ENCODE data around the gene RGMA.

RGMA gene

GRCh38 chr15:93024293-93024692 is 64.7 kb downstream of the RGMA start:
- no peak for TF ChIP-seq CTCF (IDR thresholded peaks at IDR 0.05; ENCODE audit: borderline replicate concordance, control extremely low read depth, extremely low read depth, insufficient read depth, missing control alignments)
- in situ Hi-C loops (cut with MboI; ENCODE audit: low sequenced_read_pairs, unreplicated experiment): loop anchor here (25.0 kb wide), 1 partner anchor 237 kb away; no protein-coding TSS in a partner anchor
- DNase-seq (ENCODE audit: low spot score): no peak

DNA sequence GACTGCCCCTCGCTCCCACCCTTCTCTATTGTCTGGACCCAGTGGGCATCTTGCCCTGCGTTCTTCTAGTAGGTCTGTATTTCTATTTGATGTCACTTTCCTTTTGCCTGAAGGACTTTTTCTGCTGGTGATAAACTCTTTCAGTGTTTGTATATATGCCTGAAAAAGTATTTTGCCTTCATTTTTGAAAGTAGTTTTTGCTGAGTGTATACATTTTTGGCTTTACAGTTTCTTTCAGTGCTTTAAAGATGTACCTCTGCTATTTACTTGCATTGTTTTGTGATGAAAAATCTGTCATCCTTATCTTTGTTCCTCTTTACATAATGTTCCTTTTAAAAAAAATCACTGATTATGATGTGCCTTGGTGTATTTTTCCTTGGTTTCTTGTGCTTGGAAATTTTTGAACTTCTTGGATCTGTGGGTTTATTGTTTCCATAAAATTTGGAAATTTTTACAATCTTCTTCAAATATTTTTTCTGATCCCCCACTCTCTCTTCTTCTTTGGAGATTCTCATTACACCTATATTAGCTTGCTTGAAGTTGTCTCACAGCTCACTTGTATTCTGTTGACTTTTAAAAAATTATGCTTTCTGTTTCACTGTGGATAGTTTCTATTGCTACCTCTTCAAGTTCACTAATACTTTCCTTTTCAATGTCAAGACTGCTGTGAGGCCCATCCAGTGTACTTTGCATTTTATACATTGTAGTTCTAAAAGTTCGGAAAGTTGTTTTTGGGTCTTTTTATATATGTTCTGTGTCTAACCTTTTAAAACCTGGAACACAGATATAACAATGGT is 67.8 kb downstream of the RGMA start:
- no peak for TF ChIP-seq CTCF (IDR thresholded peaks at IDR 0.05; ENCODE audit: borderline replicate concordance, control extremely low read depth, extremely low read depth, insufficient read depth, missing control alignments)
- in situ Hi-C loops (cut with MboI; ENCODE audit: low sequenced_read_pairs, unreplicated experiment): loop anchor here (25.0 kb wide), 1 partner anchor 234 kb away; no protein-coding TSS in a partner anchor
- DNase-seq (ENCODE audit: low spot score): no peak

- no peak for DNase-seq (ENCODE audit: low spot score)
- TF ChIP-seq CTCF (IDR thresholded peaks at IDR 0.05; ENCODE audit: borderline replicate concordance, control extremely low read depth, extremely low read depth, insufficient read depth, missing control alignments): no peak
- in situ Hi-C loops (cut with MboI; ENCODE audit: low sequenced_read_pairs, unreplicated experiment): loop anchor here (25.0 kb wide), 1 partner anchor 233 kb away; no protein-coding TSS in a partner anchor
These were observed 69.0 kb downstream of the RGMA start for GRCh38 chr15:93019971-93020370.

GRCh38 chr15:93019090-93019489 is 69.9 kb downstream of the RGMA start:
- DNase-seq (ENCODE audit: low spot score): no peak
- in situ Hi-C loops (cut with MboI; ENCODE audit: low sequenced_read_pairs, unreplicated experiment): loop anchor here (25.0 kb wide), 1 partner anchor 232 kb away; no protein-coding TSS in a partner anchor
- TF ChIP-seq CTCF (IDR thresholded peaks at IDR 0.05; ENCODE audit: borderline replicate concordance, control extremely low read depth, extremely low read depth, insufficient read depth, missing control alignments): no peak

GRCh38 chr15:93018574-93018973 is 70.4 kb downstream of the RGMA start:
- DNase-seq (ENCODE audit: low spot score): no peak
- TF ChIP-seq CTCF (IDR thresholded peaks at IDR 0.05; ENCODE audit: borderline replicate concordance, control extremely low read depth, extremely low read depth, insufficient read depth, missing control alignments): no peak
- in situ Hi-C loops (cut with MboI; ENCODE audit: low sequenced_read_pairs, unreplicated experiment): loop anchor here (25.0 kb wide), 1 partner anchor 231 kb away; no protein-coding TSS in a partner anchor

DNA sequence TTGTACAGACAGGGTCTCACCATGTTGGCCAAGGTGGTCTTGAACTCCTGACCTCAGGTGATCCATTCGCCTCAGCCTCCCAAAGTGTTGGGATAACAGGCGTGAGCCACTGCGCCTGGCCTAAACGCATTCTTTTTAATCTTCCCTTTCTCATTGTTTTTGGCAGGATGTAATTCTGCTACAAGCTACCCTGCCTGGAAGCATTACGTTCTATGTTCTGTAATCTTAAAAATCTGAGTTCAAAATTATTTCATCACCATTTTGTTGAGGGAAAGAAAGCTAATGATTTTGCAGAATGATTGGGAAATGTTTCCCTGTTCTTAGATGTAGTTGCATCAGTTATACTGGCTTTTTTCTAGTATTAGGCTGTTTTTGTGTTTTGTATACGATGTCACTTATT is 71.5 kb downstream of the RGMA start:
- in situ Hi-C loops (cut with MboI; ENCODE audit: low sequenced_read_pairs, unreplicated experiment): loop anchor here (25.0 kb wide), 1 partner anchor 230 kb away; no protein-coding TSS in a partner anchor
- no peak for DNase-seq (ENCODE audit: low spot score)
- TF ChIP-seq CTCF (IDR thresholded peaks at IDR 0.05; ENCODE audit: borderline replicate concordance, control extremely low read depth, extremely low read depth, insufficient read depth, missing control alignments): no peak
